ENCODE measurements around the gene BLOC1S5. TPM values are rescaled to one million over a fixed set of nuclear protein-coding genes. Genes with fewer than 3 reads are reported as not detected.

The BLOC1S5 gene
- total and polyA plus RNA-seq, 2 of the 13 experiments (the other 11 are each of a cell fraction or from before 2014, with no cell fraction given): 10.5 to 41.5 TPM

GRCh38 chr6:8057263-8057662, 6.9 kb downstream of the BLOC1S5 start:
- no TSS peak for BruUV-seq (replicated peaks)
- H3K27ac ChIP-seq (ENCODE audit: extremely low read length, insufficient read depth, low read length): no peak overlapping the region
- H3K9ac ChIP-seq (ENCODE audit: insufficient read depth, low read depth, low read length): no peak overlapping the region
- H3K9me3 ChIP-seq (ENCODE audit: low read length): no peaks in the 10 kb centered on the region
- H3K4me2 ChIP-seq (ENCODE audit: low read depth, low read length): no peak overlapping the region
- H2AFZ ChIP-seq (ENCODE audit: low read length): no peak overlapping the region
- FAIRE-seq (no peak), DNase-seq (ENCODE audit: low spot score) (no peak), ATAC-seq (no peak)
- H3K4me3 ChIP-seq (replicated peaks in 1 of 3; ENCODE audit: insufficient read depth in 1 of 3, low read depth in 2 of 3, low read length in 3 of 3): no peak overlapping the region
- no peaks in the 10 kb centered on the region for H3K27me3 ChIP-seq (ENCODE audit: control insufficient read depth in 1 of 2, insufficient read depth in 2 of 2, low read length in 2 of 2)
- H4K20me1 ChIP-seq (ENCODE audit: insufficient read depth, low read length): no peaks in the 10 kb centered on the region
- intact Hi-C loops (cut with micrococcal nuclease; ENCODE audit: unreplicated experiment): no loop called here
- peaks cover 9% of the 10 kb centered on the region for H3K4me1 ChIP-seq (ENCODE audit: insufficient read depth, low read length)
- H3K36me3 ChIP-seq (replicated peaks in 1 of 2; ENCODE audit: control insufficient read depth in 1 of 2, insufficient read depth in 2 of 2, low read length in 2 of 2): peaks cover 10 to 60% of the 10 kb centered on the region in 2 experiments; a peak in 4 of 5 replicates
- ChIA-PET POLR2A (no interaction called here), CTCF (ENCODE audit: low intra/inter-chr PET ratio, low total read pairs) (no interaction called here)
- in situ Hi-C loops (cut with HindIII; ENCODE audit: extremely low pct_ligation_motif_present, low pct_unique_long_range_greater_than_20kb): no loop called here
- H3K79me2 ChIP-seq (ENCODE audit: insufficient read depth, low read length): no peaks in the 10 kb centered on the region
- WGBS (ENCODE audit: low lambda C conversion rate): 98% methylated on average over 4 of the region's 4 CpGs
- TF ChIP-seq ZNF142 (CRISPR knock-in tag; IDR thresholded peaks at IDR 0.05) (no peak), ZNF670 (CRISPR knock-in tag; IDR thresholded peaks at IDR 0.05; ENCODE audit: borderline replicate concordance) (no peak), PAX8 (CRISPR knock-in tag; IDR thresholded peaks at IDR 0.05; ENCODE audit: borderline replicate concordance) (no peak), ZNF33A (CRISPR knock-in tag; IDR thresholded peaks at IDR 0.05; ENCODE audit: borderline replicate concordance) (no peak), GTF2F1 (IDR thresholded peaks at IDR 0.05; ENCODE audit: low read length) (no peak), ZFP36L2 (CRISPR knock-in tag; IDR thresholded peaks at IDR 0.05) (no peak), TFE3 (CRISPR knock-in tag; IDR thresholded peaks at IDR 0.05) (no peak), TEAD3 (CRISPR knock-in tag; optimal IDR thresholded peaks at IDR 0.05; ENCODE audit: borderline replicate concordance) (no peak), ZBTB14 (CRISPR knock-in tag; IDR thresholded peaks at IDR 0.05) (no peak), AKNA (CRISPR knock-in tag; IDR thresholded peaks at IDR 0.05; ENCODE audit: borderline replicate concordance) (no peak)
